NOMO-1 (cell line): Measurements from ENCODE around the gene NR3C2.

Experiments
- DNase-seq, 2 experiments: peaks; one replicate each; lab custom pipeline; 2025; ENCODE audit not compliant: unreplicated experiment in 2 of 2; lab: John Stamatoyannopoulos, UW

NR3C2 gene

GRCh38 chr4:148060264-148061140 lies 381.7 kb downstream of the NR3C2 start:
- DNase-seq = no peak

GRCh38 chr4:148059617-148060180 lies 382.5 kb downstream of the NR3C2 start:
- DNase-seq = peak in 1 of 2 experiments; percentile 17

GRCh38 chr4:148057984-148058859 lies 384.0 kb downstream of the NR3C2 start:
- no peak for DNase-seq

- no peak for DNase-seq
Measured at GRCh38 chr4:148057516-148057915, 384.7 kb downstream of the NR3C2 start.

GRCh38 chr4:148056879-148057278 lies 385.3 kb downstream of the NR3C2 start:
- peak; percentile 87 to 96 for DNase-seq

- no peak for DNase-seq
Measured at GRCh38 chr4:148055844-148056243, 386.4 kb downstream of the NR3C2 start.

GRCh38 chr4:148054275-148054674 lies 387.9 kb downstream of the NR3C2 start:
- peak in 1 of 2 experiments; percentile 51 for DNase-seq

- no peak for DNase-seq
Measured at GRCh38 chr4:148053298-148054003, 388.8 kb downstream of the NR3C2 start.

- no peak for DNase-seq
Measured at GRCh38 chr4:148052448-148052847, 389.8 kb downstream of the NR3C2 start.

- no peak for DNase-seq
Measured at GRCh38 chr4:148051403-148051802, 390.8 kb downstream of the NR3C2 start.

GRCh38 chr4:148048598-148048997 lies 393.6 kb downstream of the NR3C2 start:
- DNase-seq = no peak

GRCh38 chr4:148044912-148045352 lies 397.3 kb downstream of the NR3C2 start:
- DNase-seq = no peak

GRCh38 chr4:148044089-148044911 lies 397.9 kb downstream of the NR3C2 start:
- DNase-seq = no peak

GRCh38 chr4:148041606-148042329 lies 400.4 kb downstream of the NR3C2 start:
- no peak for DNase-seq

GRCh38 chr4:148034813-148035212 lies 407.4 kb downstream of the NR3C2 start:
- DNase-seq = no peak

- DNase-seq = no peak
Measured at GRCh38 chr4:148030193-148030873, 411.9 kb downstream of the NR3C2 start.

- DNase-seq = no peak
Measured at GRCh38 chr4:148029781-148030180, 412.4 kb downstream of the NR3C2 start.
